Suprapubic skin (tissue), 4 donors: ENCODE data around the gene CCDC197.

Experiments
- EP300 ChIP-seq: sonication (generic); formaldehyde crosslinking; IDR thresholded peaks from one replicate; pipeline ENCODE4 v1.6.1; 2017; ENCODE audit warnings: antibody characterized with exemption
- POLR2A ChIP-seq, 2 donors: fragments of 450-650 bp; IDR thresholded peaks; one replicate each; pipeline ENCODE4 v1.6.1; 2017; ENCODE audit warnings: antibody characterized with exemption in 2 of 2, mild to moderate bottlenecking in 2 of 2, moderate library complexity in 2 of 2
- POLR2AphosphoS5 ChIP-seq, 3 donors: sonication (generic); formaldehyde crosslinking; IDR thresholded peaks; one replicate each; pipeline ENCODE4 v1.6.1; 2017; ENCODE audit warnings: antibody characterized with exemption in 3 of 3
- TF ChIP-seq, protein P1 (sequence below), 2 donors: fragments of 200-600 bp in 1 of 2; fragments of 450-650 bp in 1 of 2; sonication (generic) in 1 of 2; IDR thresholded peaks; one replicate each; pipeline ENCODE4 v1.5.1; 2016 to 2019; ENCODE audit warnings: antibody characterized with exemption in 2 of 2, mild to moderate bottlenecking in 1 of 2, moderate library complexity in 1 of 2

DNA sequence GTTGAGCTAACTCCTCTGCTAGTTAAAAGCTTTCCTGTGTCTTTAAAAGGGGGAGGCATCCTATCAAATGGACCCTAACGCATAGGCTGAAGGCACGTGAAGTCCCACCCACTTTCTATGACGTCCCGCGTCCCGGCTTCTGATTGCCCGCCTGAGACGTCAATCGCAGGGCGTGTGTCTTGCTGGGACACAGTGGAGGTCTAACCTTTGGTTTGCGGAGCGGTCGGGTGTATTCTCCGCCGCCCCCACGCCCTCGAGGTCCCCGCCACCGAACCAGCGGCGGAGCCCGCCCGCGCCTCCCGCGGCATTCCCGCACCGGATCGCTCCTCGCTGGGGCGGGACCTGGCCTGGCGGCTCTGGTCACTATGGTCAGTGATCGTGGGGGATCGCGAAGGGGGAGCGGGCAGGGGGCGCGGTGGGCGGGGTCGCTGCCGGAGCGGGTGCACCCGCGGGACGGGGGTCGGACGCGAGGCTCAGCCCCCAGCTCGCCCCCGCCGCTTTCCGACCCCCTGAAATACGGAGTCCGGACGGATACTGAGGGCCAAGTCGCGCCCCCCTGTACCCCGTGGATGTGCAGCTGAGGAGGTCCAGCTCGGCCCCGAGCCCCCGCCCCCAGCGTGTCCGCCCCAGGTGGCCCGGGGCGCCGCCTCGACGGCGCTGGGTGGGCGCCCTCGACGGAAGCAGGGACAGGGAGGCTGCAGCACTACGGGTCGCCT is 29.2 kb downstream of the CCDC197 start, which contains the start of gene OTUB2:
- TF ChIP-seq, protein P1, sequence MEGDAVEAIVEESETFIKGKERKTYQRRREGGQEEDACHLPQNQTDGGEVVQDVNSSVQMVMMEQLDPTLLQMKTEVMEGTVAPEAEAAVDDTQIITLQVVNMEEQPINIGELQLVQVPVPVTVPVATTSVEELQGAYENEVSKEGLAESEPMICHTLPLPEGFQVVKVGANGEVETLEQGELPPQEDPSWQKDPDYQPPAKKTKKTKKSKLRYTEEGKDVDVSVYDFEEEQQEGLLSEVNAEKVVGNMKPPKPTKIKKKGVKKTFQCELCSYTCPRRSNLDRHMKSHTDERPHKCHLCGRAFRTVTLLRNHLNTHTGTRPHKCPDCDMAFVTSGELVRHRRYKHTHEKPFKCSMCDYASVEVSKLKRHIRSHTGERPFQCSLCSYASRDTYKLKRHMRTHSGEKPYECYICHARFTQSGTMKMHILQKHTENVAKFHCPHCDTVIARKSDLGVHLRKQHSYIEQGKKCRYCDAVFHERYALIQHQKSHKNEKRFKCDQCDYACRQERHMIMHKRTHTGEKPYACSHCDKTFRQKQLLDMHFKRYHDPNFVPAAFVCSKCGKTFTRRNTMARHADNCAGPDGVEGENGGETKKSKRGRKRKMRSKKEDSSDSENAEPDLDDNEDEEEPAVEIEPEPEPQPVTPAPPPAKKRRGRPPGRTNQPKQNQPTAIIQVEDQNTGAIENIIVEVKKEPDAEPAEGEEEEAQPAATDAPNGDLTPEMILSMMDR (IDR thresholded peaks at IDR 0.05) = no peak
- TF ChIP-seq EP300 (no peak), POLR2A (IDR thresholded peaks at IDR 0.05) (no peak), POLR2AphosphoS5 (IDR thresholded peaks at IDR 0.05) (no peak)
